Measurements from ENCODE around the gene LCP1. TPM values are rescaled to one million over a fixed set of nuclear protein-coding genes. Genes with fewer than 3 reads are reported as not detected.
A peak's percentile ranks its signal among the peaks of the same experiment; 100 is the strongest.

LCP1 gene
- total and polyA plus RNA-seq, 2 of the 13 experiments (the other 11 are each of a cell fraction or from before 2014, with no cell fraction given): 1.6 TPM

- Histone ChIP-seq H2AFZ (ENCODE audit: low read length) (no peak overlapping the region), H4K20me1 (ENCODE audit: insufficient read depth, low read length) (no peaks in the 10 kb centered on the region), H3K4me1 (ENCODE audit: insufficient read depth, low read length) (peaks cover 64% of the 10 kb centered on the region), H3K9me3 (ENCODE audit: low read length) (no peaks in the 10 kb centered on the region), H3K36me3 (replicated peaks in 1 of 2; ENCODE audit: control insufficient read depth in 1 of 2, insufficient read depth in 2 of 2, low read length in 2 of 2) (no peaks in the 10 kb centered on the region), H3K79me2 (ENCODE audit: insufficient read depth, low read length) (no peaks in the 10 kb centered on the region), H3K27me3 (ENCODE audit: control insufficient read depth in 1 of 2, insufficient read depth in 2 of 2, low read length in 2 of 2) (no peaks in the 10 kb centered on the region), H3K9ac (ENCODE audit: insufficient read depth, low read depth, low read length) (no peak overlapping the region), H3K27ac (ENCODE audit: extremely low read length, insufficient read depth, low read length) (no peak overlapping the region), H3K4me3 (replicated peaks in 1 of 3; ENCODE audit: insufficient read depth in 1 of 3, low read depth in 2 of 3, low read length in 3 of 3) (no peak overlapping the region), H3K4me2 (ENCODE audit: low read depth, low read length) (no peak overlapping the region)
- in situ Hi-C loops (cut with HindIII; ENCODE audit: extremely low pct_ligation_motif_present, low pct_unique_long_range_greater_than_20kb): loop anchor here (10.0 kb wide), 1 partner anchor 540 kb away; no protein-coding TSS in a partner anchor
- ChIA-PET POLR2A (interaction anchor here (1.1 kb wide), 1 partner anchor 10 kb away, joined by 4 read pairs; no protein-coding TSS in a partner anchor), CTCF (ENCODE audit: low intra/inter-chr PET ratio, low total read pairs) (interaction anchor here (1.2 kb wide), 1 partner anchor 19 kb away, joined by 4 read pairs; no protein-coding TSS in a partner anchor)
- TF ChIP-seq ZFAT (CRISPR knock-in tag; conservative IDR thresholded peaks at IDR 0.05): no peak
- no TSS peak for BruUV-seq (replicated peaks)
- WGBS (ENCODE audit: low lambda C conversion rate): 100% methylated on average over 4 of the region's 4 CpGs
- FAIRE-seq (no peak), ATAC-seq (no peak), DNase-seq (ENCODE audit: low spot score) (no peak)
- intact Hi-C loops (cut with micrococcal nuclease; ENCODE audit: unreplicated experiment): no loop called here
These were observed 36.8 kb downstream of the LCP1 start for GRCh38 chr13:46145135-46145534.

- peak; percentile 69 for FAIRE-seq
- peak; percentile 86 for TF ChIP-seq ZNF335 (CRISPR knock-in tag; IDR thresholded peaks at IDR 0.05)
- TF ChIP-seq FOXK2 (IDR thresholded peaks at IDR 0.05): peak; percentile 83
- TF ChIP-seq ZNF773 (CRISPR knock-in tag; IDR thresholded peaks at IDR 0.05; ENCODE audit: borderline replicate concordance): no peak
- TF ChIP-seq ZNF142 (CRISPR knock-in tag; IDR thresholded peaks at IDR 0.05): no peak
- TF ChIP-seq ZNF788 (CRISPR knock-in tag; IDR thresholded peaks at IDR 0.05; ENCODE audit: borderline replicate concordance): 0 out of 2 replicates have a peak, but pooled peaks have one; percentile 28
- TF ChIP-seq GFI1 (CRISPR knock-in tag; IDR thresholded peaks at IDR 0.05; ENCODE audit: borderline replicate concordance): peak; percentile 84
- TF ChIP-seq IKZF5 (CRISPR knock-in tag; IDR thresholded peaks at IDR 0.05): peak; percentile 97
These were observed 38.7 kb downstream of the LCP1 start for GRCh38 chr13:46143184-46143701.

More at GRCh38 chr13:46143184-46143701, 38.7 kb downstream of the LCP1 start:
- intact Hi-C loops (cut with micrococcal nuclease; ENCODE audit: unreplicated experiment): loop anchor here (2.0 to 5.0 kb wide), 3 partner anchors 16 to 36 kb away; partner anchors contain the start of gene CPB2
- WGBS (ENCODE audit: low lambda C conversion rate): 2% methylated on average over 4 of the region's 4 CpGs
- Histone ChIP-seq H3K4me2 (ENCODE audit: low read depth, low read length) (peak overlapping the region; percentile 63), H3K9me3 (ENCODE audit: low read length) (no peaks in the 10 kb centered on the region), H4K20me1 (ENCODE audit: insufficient read depth, low read length) (no peaks in the 10 kb centered on the region), H3K79me2 (ENCODE audit: insufficient read depth, low read length) (no peaks in the 10 kb centered on the region), H3K4me1 (ENCODE audit: insufficient read depth, low read length) (peaks cover 69% of the 10 kb centered on the region), H3K9ac (ENCODE audit: insufficient read depth, low read depth, low read length) (peak overlapping the region; percentile 69), H2AFZ (ENCODE audit: low read length) (no peak overlapping the region), H3K4me3 (replicated peaks in 1 of 3; ENCODE audit: insufficient read depth in 1 of 3, low read depth in 2 of 3, low read length in 3 of 3) (peak overlapping the region in 2 of 3 experiments; percentile 34 to 51; a peak in 3 of 6 replicates), H3K36me3 (replicated peaks in 1 of 2; ENCODE audit: control insufficient read depth in 1 of 2, insufficient read depth in 2 of 2, low read length in 2 of 2) (no peaks in the 10 kb centered on the region), H3K27ac (ENCODE audit: extremely low read length, insufficient read depth, low read length) (peak overlapping the region; percentile 96), H3K27me3 (ENCODE audit: control insufficient read depth in 1 of 2, insufficient read depth in 2 of 2, low read length in 2 of 2) (no peaks in the 10 kb centered on the region)
- POLR2A ChIA-PET: interaction anchor here (0.7 to 1.9 kb wide), 10 partner anchors 9 to 653 kb away, joined by 3 to 10 read pairs (median 4); partner anchors contain the start of gene CPB2
- CTCF ChIA-PET (ENCODE audit: low intra/inter-chr PET ratio, low total read pairs): interaction anchor here (1.2 kb wide), 1 partner anchor 16 kb away, joined by 4 read pairs; no protein-coding TSS in a partner anchor
- peak; percentile 99 for DNase-seq (ENCODE audit: low spot score)
- peak; percentile 95 for ATAC-seq
- in situ Hi-C loops (cut with HindIII; ENCODE audit: extremely low pct_ligation_motif_present, low pct_unique_long_range_greater_than_20kb): loop anchor here (10.0 kb wide), 1 partner anchor 542 kb away; no protein-coding TSS in a partner anchor
- no TSS peak for BruUV-seq (replicated peaks)
